T1000 (cell line): Measurements from ENCODE around the gene ANXA6.

ENCODE experiments used
- DNase-seq: peaks from one replicate; lab custom pipeline; 2025; ENCODE audit warnings: mixed read lengths; lab: John Stamatoyannopoulos, UW

ANXA6 gene

DNA sequence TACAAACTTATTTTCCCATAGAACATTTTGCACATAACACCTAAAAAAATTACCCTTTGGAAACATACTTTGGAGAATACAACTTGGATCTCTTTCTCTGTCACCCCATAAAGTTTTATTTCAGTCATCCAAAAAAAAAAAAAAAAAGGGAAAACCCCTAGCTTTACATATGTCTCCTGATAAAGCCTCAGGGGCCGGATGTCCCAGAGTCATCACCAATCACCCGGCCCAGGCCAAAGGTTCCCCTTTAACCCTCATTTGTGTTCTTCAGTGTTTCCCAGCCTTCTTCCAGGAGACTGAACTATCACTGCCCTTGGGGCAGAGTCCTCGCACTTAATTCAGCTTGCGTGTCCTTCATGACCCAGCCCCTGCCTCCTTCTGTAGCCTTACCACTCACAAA lies 28.8 kb downstream of the ANXA6 start:
- no peak for DNase-seq

- no peak for DNase-seq
Measured at GRCh38 chr5:151127926-151128325, 29.7 kb downstream of the ANXA6 start.

- peak; percentile 12 for DNase-seq
Measured at GRCh38 chr5:151126199-151126645, 31.4 kb downstream of the ANXA6 start.

DNA sequence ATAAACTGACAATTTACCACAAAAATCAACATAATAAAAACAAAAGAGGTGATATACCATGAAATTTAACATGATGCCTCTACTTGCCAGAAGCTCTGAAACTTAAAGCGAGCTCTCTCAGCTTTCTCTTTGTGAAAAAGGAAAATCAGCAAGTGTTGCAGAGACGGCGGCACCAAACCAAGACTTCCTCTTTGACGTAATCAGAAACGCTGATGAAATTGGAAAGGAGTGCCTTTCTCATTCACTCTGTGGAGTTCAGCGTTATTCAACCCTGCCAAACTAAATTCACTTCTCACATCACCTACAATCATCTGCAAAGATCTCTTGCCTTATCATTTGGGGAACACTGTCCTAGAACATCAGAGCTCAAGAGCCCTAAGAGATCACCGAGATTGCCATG lies 32.2 kb downstream of the ANXA6 start:
- no peak for DNase-seq

GRCh38 chr5:151123897-151124751 lies 33.5 kb downstream of the ANXA6 start:
- DNase-seq = no peak

DNA sequence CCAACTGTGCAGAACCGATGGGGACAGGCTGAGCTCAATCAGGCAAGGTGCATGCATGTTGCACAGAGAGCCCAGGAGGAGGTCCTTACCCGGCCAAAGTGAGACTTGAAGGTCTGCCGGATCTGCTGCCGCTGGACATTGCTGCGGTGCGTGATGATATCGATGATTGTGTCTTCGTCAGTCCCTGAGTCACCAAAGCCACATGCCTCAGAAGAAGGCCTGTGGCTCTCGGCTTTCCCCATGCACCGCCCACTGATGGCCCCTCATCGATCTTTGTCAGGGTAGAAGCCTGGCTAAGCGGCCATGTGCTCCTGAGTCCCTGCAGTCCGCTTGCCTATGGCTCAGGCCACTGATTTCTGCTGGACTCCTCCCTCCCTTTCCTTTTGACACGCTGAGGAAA lies 34.8 kb downstream of the ANXA6 start:
- DNase-seq = no peak

GRCh38 chr5:151121665-151122064 lies 35.9 kb downstream of the ANXA6 start:
- no peak for DNase-seq

DNA sequence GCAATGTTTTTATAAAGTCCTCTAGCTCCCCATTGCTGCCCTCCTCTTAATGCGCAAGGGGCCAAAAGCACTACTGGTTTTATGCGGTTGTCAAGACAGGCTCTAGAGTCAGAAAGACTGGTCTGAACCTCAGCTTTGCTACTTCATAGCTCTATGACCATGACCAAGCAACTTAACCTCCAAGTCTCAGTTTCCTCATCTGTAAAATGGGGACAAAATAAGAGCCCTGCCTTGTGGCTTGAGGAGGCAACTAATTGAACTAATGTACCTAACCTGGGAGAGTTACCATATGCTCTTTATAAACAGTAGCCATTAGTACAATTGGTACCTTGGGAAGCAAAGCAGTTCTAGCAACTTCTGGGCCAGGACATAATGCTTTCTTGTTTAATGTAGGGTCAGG lies 36.5 kb downstream of the ANXA6 start:
- DNase-seq = no peak

DNA sequence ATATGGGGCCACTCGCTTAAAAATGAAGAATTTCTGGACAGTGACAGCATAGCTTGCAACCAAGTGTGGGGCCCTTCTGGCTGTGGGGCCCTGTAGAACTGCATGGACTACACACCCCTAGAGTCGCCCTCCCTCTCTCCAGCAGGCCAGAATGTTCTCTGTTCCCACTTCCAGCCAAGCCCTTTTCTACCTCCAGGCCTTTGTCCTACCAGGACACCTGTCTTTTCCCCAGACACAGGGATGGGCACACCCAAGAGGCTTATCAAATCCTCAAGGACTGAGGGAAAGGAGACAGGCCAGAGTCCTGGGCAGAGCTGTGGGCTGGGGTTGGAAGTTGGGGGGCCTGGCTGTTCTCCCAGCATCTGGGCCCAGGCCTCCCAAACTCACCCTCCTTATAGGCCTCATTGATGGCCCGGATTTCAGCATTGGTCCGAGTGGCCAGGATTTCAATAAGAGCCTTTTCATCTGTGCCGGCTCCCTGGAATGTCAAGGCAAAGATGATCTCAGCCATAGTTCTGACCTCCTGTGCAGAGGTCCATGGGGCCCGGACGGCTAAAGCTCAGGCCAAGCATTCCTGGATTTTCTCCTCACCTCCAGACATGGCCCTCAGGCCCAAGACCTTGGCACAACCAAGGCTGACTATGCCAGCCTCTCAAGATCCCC lies 38.5 kb downstream of the ANXA6 start:
- DNase-seq = no peak

GRCh38 chr5:151115272-151115905 lies 42.2 kb downstream of the ANXA6 start:
- DNase-seq = peak; percentile 21

- DNase-seq = no peak
Measured at GRCh38 chr5:151113651-151114050, 43.9 kb downstream of the ANXA6 start.

- DNase-seq = no peak
Measured at GRCh38 chr5:151110992-151111391, 46.6 kb downstream of the ANXA6 start.

- DNase-seq = no peak
Measured at GRCh38 chr5:151110122-151110681, 47.4 kb downstream of the ANXA6 start.

- no peak for DNase-seq
Measured at GRCh38 chr5:151108566-151108965, 49.0 kb downstream of the ANXA6 start.

DNA sequence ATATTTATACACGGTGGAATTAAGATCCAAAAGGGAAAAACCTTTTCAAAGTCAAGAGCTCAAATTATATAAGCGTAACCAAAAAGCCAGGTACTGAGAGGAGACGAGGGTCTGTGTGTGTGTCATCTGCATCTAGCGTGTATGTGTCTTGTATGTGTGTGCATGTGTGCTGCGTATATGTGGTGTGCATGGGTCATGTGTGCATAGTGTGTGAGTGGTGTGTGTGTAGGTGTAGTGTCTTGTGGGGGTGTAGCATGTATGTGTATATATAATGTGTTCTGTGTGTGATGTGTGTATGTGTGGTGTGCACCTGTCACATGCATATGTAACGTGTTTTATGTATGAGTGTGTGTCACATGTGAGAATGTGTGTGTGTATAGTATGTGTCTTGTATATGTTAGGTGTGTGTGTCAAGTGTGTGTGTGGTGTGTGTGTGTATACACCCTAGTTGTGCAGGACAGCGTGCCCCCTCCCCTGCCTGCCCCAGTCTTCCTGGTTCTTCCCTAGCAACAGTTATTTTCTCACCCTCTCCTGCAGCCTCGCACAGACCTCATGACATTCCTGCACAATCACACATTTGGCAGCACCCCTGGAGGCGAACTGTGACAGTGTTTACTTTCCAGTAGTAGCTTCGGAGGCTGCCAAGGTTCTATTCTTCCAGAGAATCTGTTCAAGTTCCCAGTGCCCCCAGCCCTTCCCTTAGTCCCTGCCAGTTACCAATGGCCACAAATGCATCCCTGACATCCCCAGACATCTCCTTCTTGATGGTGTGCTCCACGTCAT lies 49.6 kb downstream of the ANXA6 start:
- DNase-seq = no peak

DNA sequence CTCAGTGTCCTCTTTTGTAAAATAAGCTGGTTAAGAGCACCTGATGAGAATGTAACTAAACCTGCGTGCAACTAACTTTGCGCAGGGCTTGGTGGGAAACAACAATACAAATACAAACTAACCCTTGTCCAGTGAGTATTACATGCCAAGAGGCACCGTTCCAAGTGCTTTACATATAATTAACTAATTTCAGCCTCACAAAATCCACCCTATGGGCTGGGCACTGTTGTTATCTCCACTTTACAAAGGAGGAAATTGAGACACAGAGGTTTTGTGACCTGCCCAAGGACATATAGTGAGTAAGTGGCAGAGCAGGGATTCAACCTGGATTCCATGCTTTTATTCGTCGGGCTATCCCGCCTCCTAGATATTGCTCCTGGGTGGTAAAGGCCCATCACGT lies 50.5 kb downstream of the ANXA6 start:
- DNase-seq = no peak

- DNase-seq = no peak
Measured at GRCh38 chr5:151106509-151106908, 51.1 kb downstream of the ANXA6 start.

DNA sequence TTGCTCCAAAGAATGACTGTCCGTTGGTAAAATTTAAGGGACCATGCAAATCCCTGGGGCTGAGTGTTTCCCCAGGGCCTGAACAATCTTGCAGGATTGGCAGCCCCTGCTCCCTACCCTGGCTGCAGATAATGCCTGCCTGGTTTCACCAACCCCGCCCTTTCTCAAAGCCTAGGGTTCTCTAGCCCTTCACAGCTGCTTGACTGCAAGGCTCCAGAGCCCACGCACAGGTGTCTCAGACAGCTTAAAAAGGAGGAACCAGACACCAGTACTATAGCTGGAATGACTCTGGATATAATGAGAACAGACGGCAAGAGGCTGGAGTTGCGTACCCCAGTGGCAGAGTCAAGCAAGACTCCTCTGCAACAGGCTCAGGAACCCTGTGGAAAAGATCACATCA lies 51.5 kb downstream of the ANXA6 start:
- DNase-seq = no peak

GRCh38 chr5:151105561-151105960 lies 52.0 kb downstream of the ANXA6 start:
- no peak for DNase-seq

- no peak for DNase-seq
Measured at GRCh38 chr5:151104795-151105194, 52.8 kb downstream of the ANXA6 start.

DNA sequence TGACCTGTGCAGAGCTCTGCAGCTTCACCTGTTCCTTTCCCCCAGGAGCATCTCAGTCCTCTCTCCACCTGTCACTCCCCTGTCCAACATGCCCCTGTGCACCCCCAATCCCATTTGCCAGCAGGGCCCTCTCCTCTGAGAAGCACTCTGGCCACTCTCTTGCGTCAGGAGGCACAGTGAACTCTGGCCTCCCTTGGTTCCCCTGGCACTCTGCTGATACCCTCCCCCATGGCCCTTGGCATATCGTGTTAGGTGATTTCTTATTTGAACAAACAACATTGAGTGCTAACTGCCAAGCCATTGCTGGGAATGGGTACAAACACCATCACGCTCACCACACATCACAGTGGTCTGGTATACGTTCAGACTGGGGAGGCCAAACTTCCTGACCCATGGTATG lies 55.8 kb downstream of the ANXA6 start:
- DNase-seq = no peak

- no peak for DNase-seq
Measured at GRCh38 chr5:151101151-151101550, 56.4 kb downstream of the ANXA6 start.
